H1 (cell line): Measurements from ENCODE around the gene ZBTB7A. TPM values are rescaled to one million over a fixed set of nuclear protein-coding genes. Genes with fewer than 3 reads are reported as not detected.

Experiments used
- CTCF ChIA-PET: fragments of 300-600 bp; sonication (Branson Sonifier 250); formaldehyde crosslinking; loops from one replicate; lab custom pipeline; 2021; ENCODE audit not compliant: partially characterized antibody; lab: Charles Lee
- POLR2A ChIA-PET: fragments of 300-600 bp; sonication (Branson Sonifier 250); formaldehyde crosslinking; loops from one replicate; lab custom pipeline; 2021; ENCODE audit warnings: inconsistent platforms; ENCODE audit not compliant: partially characterized antibody; lab: Charles Lee
- DNase-seq, 2 experiments: peaks; one replicate each; pipeline versions ENCODE4 v3.0.0 to v3.0.0-alpha.2; 2010 to 2022; ENCODE audit warnings: low spot score in 2 of 2, low read depth in 1 of 2, mixed read lengths in 1 of 2
- FAIRE-seq: peaks from 2 replicates; lab custom pipeline; 2011; peaks lifted over from hg19 to GRCh38; lab: Jason Lieb, UNC
- H2AFZ ChIP-seq: 2 replicates; pipeline ENCODE4 v1.8.1; 2012; ENCODE audit warnings: low read length, inconsistent platforms
- H2AK5ac ChIP-seq: 2 replicates; pipeline ENCODE4 v1.6.1; 2013; ENCODE audit warnings: low read depth, low read length
- H2BK120ac ChIP-seq: replicated peaks from 2 replicates; pipeline ENCODE3; 2013; ENCODE audit warnings: low read depth, low read length, inconsistent platforms
- H2BK12ac ChIP-seq: 2 replicates; pipeline ENCODE4 v1.6.1; 2013; ENCODE audit warnings: low read depth, low read length
- H2BK15ac ChIP-seq: 2 replicates; pipeline ENCODE4 v1.6.1; 2013; ENCODE audit warnings: low read length
- H2BK20ac ChIP-seq: 2 replicates; pipeline ENCODE4 v1.6.1; 2013; ENCODE audit warnings: low read length
- H2BK5ac ChIP-seq: 2 replicates; pipeline ENCODE4 v1.6.1; 2013; ENCODE audit warnings: low read depth, low read length
- H3K14ac ChIP-seq: 2 replicates; pipeline ENCODE4 v1.6.1; 2013; ENCODE audit warnings: inconsistent platforms; ENCODE audit not compliant: insufficient read length
- H3K18ac ChIP-seq: 2 replicates; pipeline ENCODE4 v1.6.1; 2013; ENCODE audit warnings: low read length; ENCODE audit errors: extremely low read depth
- H3K23ac ChIP-seq: 2 replicates; pipeline ENCODE4 v1.6.1; 2013; ENCODE audit warnings: inconsistent platforms; ENCODE audit not compliant: insufficient read length
- H3K23me2 ChIP-seq: 2 replicates; pipeline ENCODE4 v1.6.1; 2013; ENCODE audit warnings: low read depth, low read length
- H3K27ac ChIP-seq: 2 replicates; pipeline ENCODE4 v1.6.1; 2011; ENCODE audit warnings: low read depth, low read length, inconsistent platforms
- H3K27me3 ChIP-seq, 4 experiments: replicated peaks in 1 of 4; 1 replicate in 1 of 4; 2 replicates in 3 of 4; pipeline versions ENCODE4 v1.6.1 to v1.8.1; 2011 to 2013; ENCODE audit warnings: low read length in 3 of 4, mild to moderate bottlenecking in 3 of 4, inconsistent platforms in 2 of 4, mixed read lengths in 2 of 4, moderate library complexity in 1 of 4; ENCODE audit not compliant: control insufficient read depth in 3 of 4, insufficient read depth in 3 of 4; ENCODE audit errors: extremely low read depth in 1 of 4
- H3K36me3 ChIP-seq, 4 experiments: 2 replicates each; pipeline versions ENCODE4 v1.6.1 to v1.8.1; 2011 to 2013; ENCODE audit warnings: mild to moderate bottlenecking in 4 of 4, low read length in 3 of 4, moderate library complexity in 2 of 4, control low read depth in 1 of 4, inconsistent platforms in 1 of 4; ENCODE audit not compliant: insufficient read depth in 4 of 4, control insufficient read depth in 2 of 4
- H3K4ac ChIP-seq: replicated peaks from 2 replicates; pipeline ENCODE3; 2013; ENCODE audit warnings: low read length, low read depth, mixed read lengths, inconsistent platforms; ENCODE audit not compliant: insufficient read length
- H3K4me1 ChIP-seq, 4 experiments: replicated peaks in 1 of 4; 1 replicate in 1 of 4; 2 replicates in 3 of 4; pipeline versions ENCODE4 v1.6.1 to v1.8.1; 2011 to 2013; ENCODE audit warnings: low read length in 3 of 4, inconsistent platforms in 2 of 4, mixed read lengths in 1 of 4; ENCODE audit not compliant: insufficient read depth in 4 of 4, control insufficient read depth in 3 of 4
- H3K4me2 ChIP-seq, 2 experiments: 2 replicates each; pipeline versions ENCODE4 v1.6.1 to v1.8.1; 2011 to 2013; ENCODE audit warnings: low read depth in 2 of 2, low read length in 2 of 2, control low read depth in 1 of 2, inconsistent platforms in 1 of 2, mild to moderate bottlenecking in 1 of 2; ENCODE audit not compliant: insufficient read depth in 1 of 2
- H3K4me3 ChIP-seq, 4 experiments: fragments of 200-600, 300-600 bp in 1 of 4; sonication (generic), shearing (Covaris generic), sonication (Bioruptor Twin) in 1 of 4; 2 replicates each; pipeline versions ENCODE4 v1.5.1 to v1.8.1; 2011 to 2016; ENCODE audit warnings: low read length in 4 of 4, low read depth in 3 of 4, control low read depth in 2 of 4, inconsistent platforms in 2 of 4, mild to moderate bottlenecking in 2 of 4, mixed read lengths in 1 of 4, moderate library complexity in 1 of 4; ENCODE audit not compliant: insufficient read depth in 2 of 4; ENCODE audit errors: extremely low read depth in 1 of 4
- H3K56ac ChIP-seq: replicated peaks from 2 replicates; pipeline ENCODE3; 2013; ENCODE audit warnings: low read depth, mild to moderate bottlenecking, mixed read lengths, low read length, inconsistent platforms; ENCODE audit not compliant: insufficient read length
- H3K79me1 ChIP-seq: 2 replicates; pipeline ENCODE4 v1.6.1; 2013; ENCODE audit warnings: low read depth, low read length, control low read depth
- H3K79me2 ChIP-seq, 2 experiments: 2 replicates each; pipeline versions ENCODE4 v1.6.1 to v1.8.1; 2012 to 2013; ENCODE audit warnings: low read length in 2 of 2, mild to moderate bottlenecking in 2 of 2, inconsistent platforms in 1 of 2; ENCODE audit not compliant: insufficient read depth in 2 of 2, control insufficient read depth in 1 of 2
- H3K9ac ChIP-seq, 4 experiments: replicated peaks in 1 of 4; 1 replicate in 1 of 4; 2 replicates in 3 of 4; pipeline versions ENCODE4 v1.6.1 to v1.8.1; 2011 to 2013; ENCODE audit warnings: low read depth in 3 of 4, low read length in 3 of 4, control low read depth in 2 of 4, mild to moderate bottlenecking in 2 of 4, moderate library complexity in 2 of 4, inconsistent platforms in 1 of 4; ENCODE audit errors: extremely low read depth in 1 of 4
- H3K9me3 ChIP-seq, 2 experiments: 2 replicates each; pipeline versions ENCODE4 v1.6.1 to v1.8.1; 2012 to 2013; ENCODE audit warnings: mild to moderate bottlenecking in 2 of 2, moderate library complexity in 2 of 2, control low read depth in 1 of 2, inconsistent platforms in 1 of 2, low read depth in 1 of 2, low read length in 1 of 2, mixed read lengths in 1 of 2; ENCODE audit not compliant: insufficient read depth in 2 of 2
- H4K20me1 ChIP-seq, 2 experiments: replicated peaks in 1 of 2; 2 replicates each; pipeline versions ENCODE3 to v1.8.1; 2011 to 2013; ENCODE audit warnings: inconsistent platforms in 2 of 2, low read length in 2 of 2, mild to moderate bottlenecking in 1 of 2; ENCODE audit not compliant: insufficient read depth in 2 of 2, control insufficient read depth in 1 of 2
- H4K5ac ChIP-seq: 2 replicates; pipeline ENCODE4 v1.6.1; 2013; ENCODE audit warnings: low read length, low read depth, mixed read lengths, inconsistent platforms; ENCODE audit not compliant: insufficient read length
- H4K8ac ChIP-seq: 2 replicates; pipeline ENCODE4 v1.8.0; 2013; ENCODE audit warnings: mild to moderate bottlenecking, moderate library complexity, low read length, inconsistent platforms; ENCODE audit not compliant: insufficient read depth; ENCODE audit errors: extremely low read depth
- H4K91ac ChIP-seq: replicated peaks from 2 replicates; pipeline ENCODE3; 2013; ENCODE audit warnings: low read length, mixed read lengths, inconsistent platforms; ENCODE audit not compliant: insufficient read length
- CBX8 ChIP-seq: fragments of 300-800, 300-1000 bp; sonication (generic); IDR thresholded peaks from 2 replicates; pipeline ENCODE4 v1.7.1; 2016; ENCODE audit warnings: low read depth, low read length, borderline replicate concordance
- WGBS, 2 experiments: shearing (Covaris generic) in 1 of 2; methylation state at CpG; one replicate each; pipeline versions ENCODE4 v1.1.6 to v1.1.7; 2013 to 2015; ENCODE audit warnings: low lambda C conversion rate in 2 of 2, mixed read lengths in 2 of 2, inconsistent platforms in 1 of 2, low coverage in 1 of 2, missing lambda C conversion rate in 1 of 2; ENCODE audit not compliant: insufficient replicate concordance in 2 of 2, insufficient coverage in 1 of 2, insufficient read length in 1 of 2; ENCODE audit errors: extremely low coverage in 1 of 2, missing lambda C conversion rate in 1 of 2; 5-methylcytosine and 5-hydroxymethylcytosine counted together
- polyA plus RNA-seq, 7 experiments: library from polyadenylated mRNA; depleted of rRNA in 3 of 7; stranded (reverse) in 5 of 7; unstranded in 2 of 7; fragments of >200 nt in 5 of 7; fragments of 200-250 nt in 2 of 7; gene quantifications; 1 replicate in 5 of 7; 2 replicates in 1 of 7; 4 replicates in 1 of 7; pipeline versions ENCODE4 v1.2.1 to v1.2.3, GENCODE V29; 2011 to 2013; ENCODE audit warnings: missing spikeins in 2 of 7, mixed read lengths in 2 of 7
- total RNA-seq: library from RNA; stranded (reverse); fragmentation: NEBNext Ultra II Directional; extraction: Animal tissue kit (Norgen Biotek cat#: 25700); gene quantifications from 2 replicates; pipeline ENCODE4 v1.2.1, GENCODE V29; 2021

ZBTB7A gene
- total and polyA plus RNA-seq, 2 of the 8 experiments (the other 6 are each of a cell fraction or from before 2014, with no cell fraction given) = 5.6 to 17.8 TPM

GRCh38 chr19:4089400-4089908 lies 22.8 kb upstream of the ZBTB7A start:
- Histone ChIP-seq H2BK120ac (no peak overlapping the region), H2AFZ (no peak overlapping the region), H2BK12ac (no peak overlapping the region), H3K4me3 (no peak overlapping the region), H3K79me1 (no peaks in the 10 kb centered on the region), H3K23me2 (no peaks in the 10 kb centered on the region), H3K4me1 (no peaks in the 10 kb centered on the region; a peak in 1 of 7 replicates), H3K18ac (no peak overlapping the region), H3K4ac (no peak overlapping the region), H4K91ac (no peak overlapping the region), H3K4me2 (no peak overlapping the region), H3K56ac (no peak overlapping the region), H3K27ac (no peak overlapping the region), H3K27me3 (no peaks in the 10 kb centered on the region), H3K23ac (no peak overlapping the region), H3K36me3 (peaks cover 2 to 23% (median 11%) of the 10 kb centered on the region in 4 experiments; a peak in 3 of 8 replicates), H2AK5ac (no peak overlapping the region), H4K20me1 (peaks cover 0 to 6% of the 10 kb centered on the region in 2 experiments), H2BK5ac (no peak overlapping the region), H3K9me3 (no peaks in the 10 kb centered on the region), H4K8ac (no peak overlapping the region; the same call in 1 of the 2 replicates), H4K5ac (no peak overlapping the region), H3K9ac (no peak overlapping the region), H3K79me2 (no peaks in the 10 kb centered on the region), H2BK15ac (no peak overlapping the region), H3K14ac (no peak overlapping the region), H2BK20ac (no peak overlapping the region)
- no peak for TF ChIP-seq CBX8
- FAIRE-seq = no peak
- DNase-seq = no peak
- 92% methylated on average over 25 of the region's 26 CpGs; no CpG with 5 or more reads in 1 of the 2 experiments for WGBS, 2 experiments
- ChIA-PET POLR2A (interaction anchor here (0.7 to 1.5 kb wide), 5 partner anchors 9 to 26 kb away, joined by 3 to 5 read pairs (median 4); no protein-coding TSS in a partner anchor), CTCF (interaction anchor here (0.6 to 1.6 kb wide), 5 partner anchors 25 to 390 kb away, joined by 3 read pairs; no protein-coding TSS in a partner anchor)
